CD4-positive, alpha-beta T cell (primary cell): ENCODE results near the gene CEP72. TPM values are rescaled to one million over a fixed set of nuclear protein-coding genes. Genes with fewer than 3 reads are reported as not detected.

Source experiments
- total RNA-seq, 174 experiments: library from RNA in 2 of 174; stranded (reverse) in 2 of 174; gene quantifications; one replicate each; pipeline ENCODE4 v1.2.3 and lab custom pipeline; 2021 to 2026

Gene CEP72
- total RNA-seq, 2 experiments from 2014 or later = 7.6 to 8.0 TPM

Other genes with a start within 250 kb of the CEP72 start
- gene EXOC3, start 169.2 kb upstream of the CEP72 start, total RNA-seq = 10 to 100 TPM; 82.4 to 84.1 TPM
- gene SLC9A3, start 87.9 kb upstream of the CEP72 start, total RNA-seq = 1 to 10 TPM; 2.3 to 2.5 TPM
- 1 to 10 TPM; 8.2 to 8.5 TPM for gene TPPP, start 81.0 kb downstream of the CEP72 start, total RNA-seq
- gene ZDHHC11B, start 172.4 kb downstream of the CEP72 start, total RNA-seq = 10 to 100 TPM; 14.8 to 15.1 TPM
- 10 to 100 TPM; 13.3 to 18.3 TPM for gene ZDHHC11, start 238.6 kb downstream of the CEP72 start, total RNA-seq